CD4-positive, CD25-positive, alpha-beta regulatory T cell (primary cell): ENCODE measurements around the gene RIPK4. TPM values are rescaled to one million over a fixed set of nuclear protein-coding genes. Genes with fewer than 3 reads are reported as not detected.

Experiments
- ATAC-seq, 2 donors: fragments of 150-1000 bp; cut with Tn5 transposase; one replicate each; pipeline ENCODE4 v1.10.0; 2021; ENCODE audit warnings: low read depth in 2 of 2, moderate number of reproducible peaks in 2 of 2, moderate library complexity in 1 of 2
- DNase-seq, 3 donors: peaks; one replicate each; pipeline versions ENCODE4 v3.0.0 to v3.0.0-alpha.2; 2012 to 2022; ENCODE audit warnings: mixed read lengths in 1 of 3
- H3K27ac ChIP-seq: one replicate; pipeline ENCODE4 v1.7.0; 2013; ENCODE audit warnings: mild to moderate bottlenecking, low read length; ENCODE audit not compliant: insufficient read depth, poor library complexity, severe bottlenecking
- H3K27me3 ChIP-seq: one replicate; pipeline ENCODE4 v1.7.0; 2013; ENCODE audit warnings: low read length; ENCODE audit not compliant: control insufficient read depth, insufficient read depth
- H3K36me3 ChIP-seq: one replicate; pipeline ENCODE4 v1.7.0; 2013; ENCODE audit warnings: mild to moderate bottlenecking, low read length, moderate library complexity; ENCODE audit not compliant: control insufficient read depth, insufficient read depth
- H3K4me1 ChIP-seq: 2 replicates; pipeline ENCODE4 v1.7.0; 2013; ENCODE audit warnings: mild to moderate bottlenecking, low read length; ENCODE audit not compliant: insufficient read depth, control insufficient read depth, poor library complexity, severe bottlenecking
- H3K4me3 ChIP-seq: one replicate; pipeline ENCODE4 v1.7.0; 2013; ENCODE audit warnings: low read depth, mild to moderate bottlenecking, low read length, moderate library complexity
- H3K9me3 ChIP-seq, 2 experiments: 1 replicate in 1 of 2; 2 replicates in 1 of 2; pipeline ENCODE4 v1.7.0; 2013; ENCODE audit warnings: low read length in 2 of 2, mild to moderate bottlenecking in 1 of 2, moderate library complexity in 1 of 2; ENCODE audit not compliant: control insufficient read depth in 2 of 2
- H3K27ac Mint-ChIP-seq, 3 donors: one replicate each; pipeline ENCODE4 v1.8.0; 2020 to 2022; ENCODE audit warnings: mild to moderate bottlenecking in 3 of 3, mixed read lengths in 3 of 3, moderate library complexity in 2 of 3
- H3K27me3 Mint-ChIP-seq: one replicate; pipeline ENCODE4 v1.8.0; 2022; ENCODE audit warnings: mild to moderate bottlenecking, mixed read lengths
- H3K36me3 Mint-ChIP-seq: one replicate; pipeline ENCODE4 v1.8.0; 2020; ENCODE audit warnings: mixed read lengths
- H3K4me1 Mint-ChIP-seq, 4 donors: one replicate each; pipeline ENCODE4 v1.8.0; 2020 to 2022; ENCODE audit warnings: mixed read lengths in 4 of 4, mild to moderate bottlenecking in 1 of 4
- H3K4me3 Mint-ChIP-seq, 4 donors: one replicate each; pipeline ENCODE4 v1.8.0; 2020 to 2022; ENCODE audit warnings: mild to moderate bottlenecking in 4 of 4, mixed read lengths in 4 of 4, moderate library complexity in 3 of 4
- H3K9me3 Mint-ChIP-seq, 7 donors: one replicate each; pipeline ENCODE4 v1.8.0; 2020 to 2022; ENCODE audit warnings: mixed read lengths in 7 of 7, mild to moderate bottlenecking in 3 of 7, moderate library complexity in 2 of 7
- polyA plus RNA-seq, 4 donors: library from polyadenylated mRNA; unstranded; fragments of 300-500 nt; fragmentation: Illumina TruSeq; gene quantifications; one replicate each; pipeline ENCODE4 v1.2.3, GENCODE V29; 2021
- total RNA-seq: library from RNA; stranded (reverse); gene quantifications from one replicate; pipeline ENCODE4 v1.2.3, GENCODE V29; 2022

The RIPK4 gene
- total and polyA plus RNA-seq, 5 donors from 2014 or later = 0.39 to 0.52 (median 0.41) TPM; not detected in 2

DNA sequence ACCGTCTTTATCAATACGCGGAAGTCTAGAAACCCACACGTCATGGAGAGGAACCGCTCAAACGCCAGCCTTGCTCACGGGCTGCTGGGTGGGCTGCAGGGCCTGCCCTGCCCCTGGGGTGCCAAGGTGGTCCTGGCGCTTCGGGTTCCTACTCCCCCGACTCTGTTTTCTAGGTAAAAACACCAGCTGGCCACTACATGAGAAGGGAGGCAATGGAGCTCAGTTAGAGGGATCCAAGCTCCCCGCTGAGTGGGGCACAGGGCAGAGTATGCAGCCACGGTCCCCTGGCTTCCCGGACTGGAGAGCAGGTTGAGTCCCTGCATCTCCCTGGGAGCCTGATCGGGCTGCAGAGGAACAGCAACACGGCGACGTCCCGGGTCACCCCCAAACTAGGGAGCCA is 41.2 kb upstream of the RIPK4 start:
- Histone ChIP-seq H3K4me1 (no peaks in the 10 kb centered on the region), H3K36me3 (peaks cover 21% of the 10 kb centered on the region), H3K27me3 (no peaks in the 10 kb centered on the region), H3K4me3 (no peak overlapping the region), H3K9me3 (no peaks in the 10 kb centered on the region), H3K27ac (no peak overlapping the region)
- no peak for ATAC-seq
- Mint-ChIP-seq H3K4me1 (peaks cover 0 to 2% (median under 1%) of the 10 kb centered on the region in 4 donors), H3K27me3 (no peaks in the 10 kb centered on the region), H3K4me3 (peak overlapping the region in 1 of 4 donors; percentile 54), H3K36me3 (peaks cover 37% of the 10 kb centered on the region), H3K9me3 (peaks cover 0 to 1% (median 0%) of the 10 kb centered on the region in 7 donors), H3K27ac (no peak overlapping the region)
- DNase-seq = no peak

DNA sequence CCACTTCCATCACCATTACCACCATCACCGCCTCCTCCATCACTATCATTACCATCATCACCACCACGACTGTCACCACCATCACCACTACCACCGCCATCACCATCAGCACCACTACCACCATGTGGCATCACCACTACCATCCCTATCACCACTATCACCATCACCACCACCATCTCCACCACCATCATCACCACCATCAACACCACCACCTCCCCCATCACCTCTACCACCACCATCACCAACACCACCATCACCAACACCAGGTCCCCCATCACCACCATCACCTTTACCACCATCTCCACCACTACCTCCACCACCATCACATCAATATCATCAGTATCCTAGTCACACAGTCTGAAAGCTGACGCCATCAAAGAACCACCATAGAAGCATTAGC is 39.9 kb upstream of the RIPK4 start:
- ATAC-seq = no peak
- Mint-ChIP-seq H3K36me3 (peaks cover 44% of the 10 kb centered on the region), H3K27ac (peak overlapping the region in 1 of 3 donors; percentile 46)

DNA sequence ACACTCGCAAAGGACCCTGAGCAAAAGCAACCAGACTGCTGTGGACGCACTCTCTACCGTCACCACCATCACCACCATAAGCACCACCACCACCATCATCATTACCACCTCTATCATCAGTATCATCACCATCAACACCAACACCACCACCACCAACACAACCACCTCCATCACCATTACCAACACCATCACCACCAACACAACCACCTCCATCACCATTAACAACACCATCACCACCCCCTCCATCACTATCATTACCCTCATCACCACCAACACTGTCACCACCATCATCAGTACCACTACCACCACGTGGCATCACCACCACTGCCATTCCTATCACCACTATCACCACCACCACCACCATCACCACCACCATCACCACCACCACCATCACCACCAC is 38.8 kb upstream of the RIPK4 start:
- Histone ChIP-seq H3K36me3 (peaks cover 34% of the 10 kb centered on the region), H3K27me3 (no peaks in the 10 kb centered on the region), H3K4me1 (no peaks in the 10 kb centered on the region), H3K4me3 (no peak overlapping the region), H3K9me3 (no peaks in the 10 kb centered on the region), H3K27ac (no peak overlapping the region)
- Mint-ChIP-seq H3K4me1 (peaks cover 0 to 2% (median under 1%) of the 10 kb centered on the region in 4 donors), H3K9me3 (peaks cover 0 to 1% (median 0%) of the 10 kb centered on the region in 7 donors), H3K4me3 (no peak overlapping the region), H3K36me3 (peaks cover 44% of the 10 kb centered on the region), H3K27ac (peak overlapping the region in 1 of 3 donors; percentile 28), H3K27me3 (no peaks in the 10 kb centered on the region)
- no peak for DNase-seq
- ATAC-seq = no peak

More for the DNA sequence above, 39.9 kb upstream of the RIPK4 start:
- DNase-seq = no peak
- Mint-ChIP-seq H3K4me1 (peaks cover 0 to 2% (median under 1%) of the 10 kb centered on the region in 4 donors), H3K4me3 (no peak overlapping the region), H3K27me3 (no peaks in the 10 kb centered on the region), H3K9me3 (peaks cover 0 to 1% (median 0%) of the 10 kb centered on the region in 7 donors)
- Histone ChIP-seq H3K27me3 (no peaks in the 10 kb centered on the region), H3K4me1 (no peaks in the 10 kb centered on the region), H3K27ac (no peak overlapping the region), H3K9me3 (no peaks in the 10 kb centered on the region), H3K36me3 (peaks cover 29% of the 10 kb centered on the region), H3K4me3 (no peak overlapping the region)

DNA sequence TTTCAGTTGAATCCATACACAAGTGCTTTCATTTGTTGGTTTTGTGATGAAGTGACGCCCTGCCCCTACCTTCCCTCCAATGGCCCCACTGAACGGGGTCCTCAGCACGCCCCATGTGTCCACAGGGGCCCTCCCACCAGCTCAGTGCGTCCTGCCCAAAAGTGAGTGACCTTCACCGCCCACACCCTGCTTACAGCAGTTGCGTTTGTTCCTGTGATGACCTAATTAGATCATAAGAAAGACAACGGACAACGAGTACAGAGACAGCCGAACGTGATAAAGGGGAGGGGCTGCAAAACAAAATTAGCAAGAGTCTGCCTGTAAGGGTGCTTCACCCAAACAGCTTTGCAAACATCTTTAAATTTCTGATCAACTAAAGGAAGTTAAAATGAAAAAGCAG is 38.2 kb upstream of the RIPK4 start:
- Mint-ChIP-seq H3K36me3 (peaks cover 45% of the 10 kb centered on the region), H3K9me3 (peaks cover 0 to 1% (median 0%) of the 10 kb centered on the region in 7 donors), H3K27me3 (no peaks in the 10 kb centered on the region), H3K4me3 (no peak overlapping the region), H3K4me1 (peaks cover 0 to 2% (median under 1%) of the 10 kb centered on the region in 4 donors), H3K27ac (peak overlapping the region in 1 of 3 donors; percentile 74)
- ATAC-seq (no peak), DNase-seq (no peak)
- Histone ChIP-seq H3K4me1 (no peaks in the 10 kb centered on the region), H3K36me3 (peaks cover 34% of the 10 kb centered on the region), H3K27me3 (no peaks in the 10 kb centered on the region), H3K9me3 (no peaks in the 10 kb centered on the region), H3K27ac (no peak overlapping the region), H3K4me3 (no peak overlapping the region)

DNA sequence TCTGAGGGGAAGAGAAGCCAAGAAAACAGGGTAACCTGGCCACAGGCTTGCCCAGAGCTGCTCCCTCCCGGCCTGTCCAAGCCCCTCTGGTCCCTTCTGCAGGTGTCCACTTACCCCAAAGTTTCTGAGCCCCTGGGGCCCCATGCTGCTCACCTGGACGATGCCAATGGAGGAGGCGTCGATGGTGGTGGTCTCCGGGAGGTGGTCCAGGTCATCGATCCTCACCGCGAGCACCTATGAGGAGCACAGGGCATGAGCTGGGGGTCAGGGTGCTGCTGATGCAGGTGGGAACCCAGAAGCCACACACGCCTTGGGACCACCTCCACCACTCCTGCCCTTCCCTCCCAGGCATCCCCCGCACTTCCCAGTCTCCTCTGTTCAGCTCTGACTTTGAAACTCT is 37.5 kb upstream of the RIPK4 start:
- H3K36me3 Mint-ChIP-seq = peaks cover 45% of the 10 kb centered on the region
- no peaks in the 10 kb centered on the region for H3K27me3 Mint-ChIP-seq
- Histone ChIP-seq H3K27ac (no peak overlapping the region), H3K4me3 (no peak overlapping the region), H3K36me3 (peaks cover 31% of the 10 kb centered on the region), H3K27me3 (no peaks in the 10 kb centered on the region), H3K9me3 (no peaks in the 10 kb centered on the region), H3K4me1 (no peaks in the 10 kb centered on the region)
- no peak for ATAC-seq
- DNase-seq = no peak
- H3K9me3 Mint-ChIP-seq = peaks cover 0 to 1% (median 0%) of the 10 kb centered on the region in 7 donors
- peak overlapping the region in 1 of 3 donors; percentile 74 for H3K27ac Mint-ChIP-seq
- H3K4me3 Mint-ChIP-seq = no peak overlapping the region
- peaks cover 0 to 2% (median under 1%) of the 10 kb centered on the region in 4 donors for H3K4me1 Mint-ChIP-seq

DNA sequence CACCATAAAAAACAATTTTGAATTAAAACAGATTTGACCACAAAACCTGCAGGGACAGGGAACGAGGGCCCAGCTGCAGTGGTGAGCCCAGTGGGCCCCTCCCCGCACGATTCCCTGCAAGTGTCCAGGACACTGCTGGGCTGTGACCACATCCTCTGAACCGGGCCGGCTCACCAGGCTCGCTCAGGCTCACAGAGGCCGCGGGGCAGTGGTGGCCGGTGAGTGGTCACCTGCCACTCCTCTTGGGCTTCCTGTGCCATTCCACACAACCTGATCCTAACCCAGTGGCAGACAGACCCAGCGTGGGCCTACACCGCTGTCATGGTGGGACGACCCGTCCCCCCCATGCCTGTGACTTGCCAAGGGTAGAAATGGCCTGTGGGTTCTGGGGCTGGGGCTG is 36.5 kb upstream of the RIPK4 start:
- H3K27ac ChIP-seq = no peak overlapping the region
- H3K36me3 Mint-ChIP-seq = peaks cover 50% of the 10 kb centered on the region
- H3K4me3 Mint-ChIP-seq = no peak overlapping the region
- no peaks in the 10 kb centered on the region for H3K27me3 Mint-ChIP-seq
- no peaks in the 10 kb centered on the region for H3K9me3 ChIP-seq
- H3K36me3 ChIP-seq = peaks cover 31% of the 10 kb centered on the region
- H3K27ac Mint-ChIP-seq = no peak overlapping the region
- peaks cover 0 to 2% (median under 1%) of the 10 kb centered on the region in 4 donors for H3K4me1 Mint-ChIP-seq
- H3K27me3 ChIP-seq = no peaks in the 10 kb centered on the region
- no peaks in the 10 kb centered on the region for H3K4me1 ChIP-seq
- H3K4me3 ChIP-seq = no peak overlapping the region
- H3K9me3 Mint-ChIP-seq = peaks cover 0 to 1% (median 0%) of the 10 kb centered on the region in 7 donors
- DNase-seq (no peak), ATAC-seq (no peak)

DNA sequence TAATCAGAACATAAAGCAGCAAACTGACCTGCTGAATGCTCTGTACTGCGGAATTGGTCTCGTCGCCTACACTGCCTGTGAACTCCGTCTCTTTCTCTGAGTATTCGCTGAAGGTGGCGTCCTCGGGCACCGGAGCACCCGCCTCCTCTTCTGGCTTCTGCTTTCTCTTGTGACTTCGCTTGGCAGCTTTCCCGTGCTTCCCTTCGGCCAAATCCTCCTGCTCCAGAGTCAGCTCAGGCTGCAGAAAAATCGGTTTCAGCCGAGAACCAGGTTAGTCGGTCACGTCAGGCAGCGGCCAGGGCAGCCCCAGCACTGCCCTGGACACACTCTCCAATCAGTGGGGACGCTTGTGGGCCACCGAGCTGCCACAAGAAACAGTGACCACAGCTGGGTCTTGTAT is 35.8 kb upstream of the RIPK4 start:
- H3K27me3 Mint-ChIP-seq = no peaks in the 10 kb centered on the region
- H3K4me3 Mint-ChIP-seq = no peak overlapping the region
- ATAC-seq = no peak
- peaks cover 31% of the 10 kb centered on the region for H3K36me3 ChIP-seq
- H3K9me3 Mint-ChIP-seq = peaks cover 0 to 1% (median 0%) of the 10 kb centered on the region in 7 donors
- H3K9me3 ChIP-seq = no peaks in the 10 kb centered on the region
- H3K27ac Mint-ChIP-seq = no peak overlapping the region
- peaks cover 0 to 2% (median under 1%) of the 10 kb centered on the region in 4 donors for H3K4me1 Mint-ChIP-seq
- no peak overlapping the region for H3K27ac ChIP-seq
- no peak for DNase-seq
- H3K27me3 ChIP-seq = no peaks in the 10 kb centered on the region
- no peaks in the 10 kb centered on the region for H3K4me1 ChIP-seq
- H3K36me3 Mint-ChIP-seq = peaks cover 48% of the 10 kb centered on the region
- H3K4me3 ChIP-seq = no peak overlapping the region

DNA sequence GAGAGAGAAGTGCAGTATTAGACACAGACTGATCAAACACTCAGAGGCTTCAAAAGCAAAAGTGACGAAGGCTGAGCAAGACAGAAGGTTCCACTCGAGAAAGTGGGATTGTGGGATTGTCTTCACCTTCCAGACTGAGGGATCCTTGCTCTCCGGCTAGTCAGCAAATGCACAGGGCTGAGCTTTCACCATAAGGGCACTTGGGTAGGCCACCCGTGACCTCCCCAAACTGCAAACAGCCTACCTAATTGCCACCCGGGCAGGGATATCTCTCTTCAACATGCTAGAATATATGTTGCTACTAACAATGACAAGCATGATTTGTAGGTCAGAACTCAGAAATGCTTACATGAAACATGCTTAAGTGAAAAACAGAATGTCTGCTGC is 35.3 kb upstream of the RIPK4 start:
- Histone ChIP-seq H3K27ac (no peak overlapping the region), H3K36me3 (peaks cover 31% of the 10 kb centered on the region), H3K27me3 (no peaks in the 10 kb centered on the region), H3K4me3 (no peak overlapping the region), H3K9me3 (no peaks in the 10 kb centered on the region), H3K4me1 (no peaks in the 10 kb centered on the region)
- no peak overlapping the region for H3K4me3 Mint-ChIP-seq
- H3K27me3 Mint-ChIP-seq = no peaks in the 10 kb centered on the region
- DNase-seq (no peak), ATAC-seq (no peak)
- peak overlapping the region in 1 of 3 donors; percentile 44 for H3K27ac Mint-ChIP-seq
- H3K9me3 Mint-ChIP-seq = no peaks in the 10 kb centered on the region
- H3K36me3 Mint-ChIP-seq = peaks cover 43% of the 10 kb centered on the region
- H3K4me1 Mint-ChIP-seq = peaks cover 0 to 2% (median under 1%) of the 10 kb centered on the region in 4 donors
